Activated T-helper 17 cell treated with anti-CD3 and anti-CD28 coated beads, Interleukin-2, amount 50 U/mL, for 72 hours (primary cell): ENCODE measurements around the gene PEMT. TPM values are rescaled to one million over a fixed set of nuclear protein-coding genes. Genes with fewer than 3 reads are reported as not detected.

ENCODE experiments used
- ATAC-seq: fragments of 150-1000 bp; cut with Tn5 transposase; replicated peaks from 2 replicates; pipeline ENCODE4 v1.10.0; 2021; ENCODE audit warnings: mild to moderate bottlenecking, moderate library complexity
- H3K27ac Mint-ChIP-seq: one replicate; pipeline ENCODE4 v1.8.0; 2022; ENCODE audit warnings: mixed read lengths
- H3K27me3 Mint-ChIP-seq: one replicate; pipeline ENCODE4 v1.8.0; 2022; ENCODE audit warnings: mixed read lengths
- H3K36me3 Mint-ChIP-seq: one replicate; pipeline ENCODE4 v1.8.0; 2022; ENCODE audit warnings: low read depth, mild to moderate bottlenecking, mixed read lengths
- H3K4me1 Mint-ChIP-seq: one replicate; pipeline ENCODE4 v1.8.0; 2022; ENCODE audit warnings: mixed read lengths
- H3K4me3 Mint-ChIP-seq: one replicate; pipeline ENCODE4 v1.8.0; 2022; ENCODE audit warnings: mild to moderate bottlenecking, mixed read lengths
- H3K9me3 Mint-ChIP-seq: one replicate; pipeline ENCODE4 v1.8.0; 2022; ENCODE audit warnings: mixed read lengths
- total RNA-seq, 2 donors: library from RNA; stranded (reverse); gene quantifications; one replicate each; pipeline ENCODE4 v1.2.3, GENCODE V29; 2022

The PEMT gene
- total RNA-seq, 2 donors from 2014 or later: 18.1 to 33.5 TPM

DNA sequence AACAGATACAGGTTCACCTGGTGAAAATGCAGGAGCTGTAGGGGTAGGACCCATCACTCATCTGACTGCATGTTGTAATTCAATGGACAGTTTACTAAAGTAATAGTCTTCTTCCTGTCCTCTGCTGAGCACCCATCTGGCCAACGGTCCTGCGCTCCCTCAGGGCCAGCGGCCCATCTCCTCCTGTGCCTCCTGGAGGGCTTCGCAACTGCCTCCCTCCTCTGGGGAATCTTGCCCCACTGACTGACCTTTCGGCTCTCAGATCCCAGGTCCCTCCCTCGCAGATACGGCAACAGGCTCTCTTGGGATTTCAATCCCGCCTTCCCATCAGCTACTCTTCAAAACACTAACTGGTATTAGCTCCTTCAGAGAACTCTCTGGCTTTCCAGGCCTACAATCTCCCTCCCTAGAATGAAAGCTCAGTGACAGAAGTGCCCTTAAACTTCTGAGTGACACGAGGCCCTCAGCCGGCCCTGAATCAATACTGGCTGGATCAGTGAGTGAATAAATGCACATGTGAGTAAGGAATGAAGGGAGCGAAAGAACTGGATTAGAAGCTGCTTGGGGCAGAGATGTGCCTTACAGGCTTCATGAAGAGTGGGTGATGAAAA lies 1.3 kb downstream of the PEMT start:
- Mint-ChIP-seq H3K9me3 (no peaks in the 10 kb centered on the region), H3K27me3 (no peaks in the 10 kb centered on the region), H3K36me3 (no peaks in the 10 kb centered on the region), H3K4me1 (peaks cover 17% of the 10 kb centered on the region), H3K4me3 (peak overlapping the region; percentile 87), H3K27ac (peak overlapping the region; percentile 85)
- no peak for ATAC-seq

DNA sequence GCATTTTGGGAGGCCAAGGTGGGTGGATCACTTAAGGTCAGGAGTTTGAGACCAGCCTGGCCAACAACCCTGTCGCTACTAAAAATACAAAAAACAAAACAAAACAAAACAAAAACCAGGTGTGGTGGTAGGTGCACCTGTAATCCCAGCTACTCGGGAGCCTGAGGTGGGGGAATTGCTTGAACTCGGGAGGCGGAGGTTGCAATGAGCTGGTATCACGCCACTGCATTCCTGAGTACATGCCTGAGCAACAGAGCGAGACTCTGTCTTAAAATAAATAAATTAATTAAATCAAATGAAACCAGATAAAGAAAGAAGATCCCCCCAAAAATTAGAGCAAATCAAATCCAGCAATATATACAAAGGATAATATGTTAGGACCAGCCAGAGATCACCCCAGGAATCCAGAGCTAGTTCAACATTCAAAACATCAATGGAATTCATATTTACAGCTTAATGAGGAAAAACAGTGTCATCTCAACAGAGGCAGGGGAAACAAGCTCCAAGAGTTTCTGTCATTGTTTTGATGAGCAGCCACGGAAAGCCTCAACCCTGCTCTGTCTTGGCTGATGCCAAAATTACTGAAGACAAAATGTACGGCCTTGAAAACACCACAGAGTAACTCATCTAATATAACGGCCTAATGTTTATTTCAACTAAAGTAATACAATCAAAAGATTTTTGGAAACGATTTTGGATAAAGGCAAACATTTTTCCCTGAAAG lies 3.7 kb downstream of the PEMT start:
- Mint-ChIP-seq H3K4me1 (peaks cover 17% of the 10 kb centered on the region), H3K27ac (no peak overlapping the region), H3K4me3 (no peak overlapping the region), H3K36me3 (no peaks in the 10 kb centered on the region), H3K9me3 (no peaks in the 10 kb centered on the region), H3K27me3 (no peaks in the 10 kb centered on the region)
- ATAC-seq: no peak

GRCh38 chr17:17582372-17582771 lies 9.1 kb downstream of the PEMT start:
- no peaks in the 10 kb centered on the region for H3K4me1 Mint-ChIP-seq
- H3K27ac Mint-ChIP-seq: no peak overlapping the region
- H3K4me3 Mint-ChIP-seq: no peak overlapping the region
- no peaks in the 10 kb centered on the region for H3K27me3 Mint-ChIP-seq
- H3K9me3 Mint-ChIP-seq: no peaks in the 10 kb centered on the region
- no peaks in the 10 kb centered on the region for H3K36me3 Mint-ChIP-seq
- no peak for ATAC-seq

DNA sequence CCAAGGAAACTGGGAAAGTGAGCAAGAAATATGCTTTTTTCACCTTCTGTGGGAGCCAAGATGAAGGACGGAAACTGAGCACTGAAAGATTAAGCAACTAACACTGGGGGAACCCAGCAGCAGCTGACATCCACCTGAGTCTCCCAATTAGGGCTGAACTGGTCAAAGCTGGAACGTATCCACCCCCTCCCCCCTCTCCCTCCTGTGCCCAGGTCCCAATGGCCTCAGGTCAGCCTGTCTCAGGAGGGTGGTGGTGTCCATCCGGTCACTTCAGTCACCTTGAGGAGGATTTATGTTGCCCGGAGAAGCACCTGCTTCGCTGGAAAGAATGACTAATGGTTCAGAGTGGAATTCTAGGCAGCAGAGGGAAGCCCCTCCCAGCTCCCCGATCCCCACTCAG lies 10.0 kb downstream of the PEMT start:
- no peaks in the 10 kb centered on the region for H3K4me1 Mint-ChIP-seq
- no peak overlapping the region for H3K4me3 Mint-ChIP-seq
- ATAC-seq: no peak
- no peaks in the 10 kb centered on the region for H3K36me3 Mint-ChIP-seq
- no peaks in the 10 kb centered on the region for H3K9me3 Mint-ChIP-seq
- H3K27me3 Mint-ChIP-seq: no peaks in the 10 kb centered on the region
- no peak overlapping the region for H3K27ac Mint-ChIP-seq

- no peaks in the 10 kb centered on the region for H3K27me3 Mint-ChIP-seq
- H3K4me1 Mint-ChIP-seq: no peaks in the 10 kb centered on the region
- H3K4me3 Mint-ChIP-seq: no peak overlapping the region
- H3K9me3 Mint-ChIP-seq: no peaks in the 10 kb centered on the region
- ATAC-seq: no peak
- no peaks in the 10 kb centered on the region for H3K36me3 Mint-ChIP-seq
- no peak overlapping the region for H3K27ac Mint-ChIP-seq
Observed at GRCh38 chr17:17580662-17581470, 10.6 kb downstream of the PEMT start.

GRCh38 chr17:17579691-17580090 lies 11.8 kb downstream of the PEMT start:
- Mint-ChIP-seq H3K9me3 (no peaks in the 10 kb centered on the region), H3K27ac (no peak overlapping the region), H3K27me3 (no peaks in the 10 kb centered on the region), H3K4me3 (no peak overlapping the region), H3K4me1 (no peaks in the 10 kb centered on the region), H3K36me3 (no peaks in the 10 kb centered on the region)
- ATAC-seq: no peak

DNA sequence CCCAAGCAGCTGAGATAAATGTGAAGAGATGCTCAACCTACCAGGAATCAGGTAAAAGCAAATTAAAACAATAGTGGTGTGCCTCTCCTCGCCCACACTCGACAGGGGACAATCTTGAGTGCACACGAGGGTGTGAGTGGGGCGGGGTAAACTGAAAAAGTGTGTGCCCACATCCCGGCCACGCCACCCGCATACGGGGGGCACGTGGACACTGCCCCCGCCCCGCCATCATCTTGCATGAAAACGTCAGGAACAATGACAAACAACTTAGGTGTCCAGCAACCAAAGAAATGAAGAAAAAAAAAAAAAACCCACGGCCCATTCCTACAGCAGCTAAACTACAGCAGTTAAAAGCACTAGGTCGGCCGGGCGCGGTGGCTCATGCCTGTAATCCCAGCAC lies 14.1 kb downstream of the PEMT start:
- no peak for ATAC-seq
- Mint-ChIP-seq H3K4me1 (no peaks in the 10 kb centered on the region), H3K36me3 (peaks cover 4% of the 10 kb centered on the region), H3K27ac (no peak overlapping the region), H3K27me3 (no peaks in the 10 kb centered on the region), H3K4me3 (no peak overlapping the region), H3K9me3 (no peaks in the 10 kb centered on the region)

GRCh38 chr17:17576772-17577234 lies 14.7 kb downstream of the PEMT start:
- H3K27ac Mint-ChIP-seq: no peak overlapping the region
- no peaks in the 10 kb centered on the region for H3K9me3 Mint-ChIP-seq
- H3K27me3 Mint-ChIP-seq: no peaks in the 10 kb centered on the region
- H3K36me3 Mint-ChIP-seq: peaks cover 8% of the 10 kb centered on the region
- H3K4me1 Mint-ChIP-seq: no peaks in the 10 kb centered on the region
- no peak overlapping the region for H3K4me3 Mint-ChIP-seq
- ATAC-seq: no peak

- Mint-ChIP-seq H3K4me3 (no peak overlapping the region), H3K36me3 (peaks cover 8% of the 10 kb centered on the region), H3K9me3 (no peaks in the 10 kb centered on the region), H3K27me3 (no peaks in the 10 kb centered on the region), H3K27ac (no peak overlapping the region), H3K4me1 (no peaks in the 10 kb centered on the region)
- ATAC-seq: no peak
Observed at GRCh38 chr17:17575360-17576251, 15.9 kb downstream of the PEMT start.

DNA sequence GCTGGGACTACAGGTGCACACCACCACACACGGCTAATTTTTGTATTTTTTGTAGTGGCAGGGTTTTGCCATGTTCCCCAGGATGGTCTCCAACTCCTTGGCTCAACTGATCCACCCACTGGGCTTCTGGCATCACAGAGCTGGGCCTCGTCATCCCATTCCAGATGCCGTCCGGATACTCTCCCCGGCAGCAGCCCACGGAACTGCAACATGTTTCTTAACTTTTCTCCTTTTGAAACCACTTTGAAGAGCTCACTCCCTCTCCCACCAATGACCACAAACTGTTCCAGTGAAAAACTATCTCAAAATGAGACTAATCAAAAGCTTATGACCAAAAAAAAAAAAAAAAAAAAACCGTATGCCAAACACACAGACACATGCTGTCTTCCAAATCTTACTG lies 17.6 kb downstream of the PEMT start:
- Mint-ChIP-seq H3K4me3 (no peak overlapping the region), H3K36me3 (peaks cover 8% of the 10 kb centered on the region), H3K9me3 (no peaks in the 10 kb centered on the region), H3K27me3 (no peaks in the 10 kb centered on the region), H3K27ac (no peak overlapping the region), H3K4me1 (no peaks in the 10 kb centered on the region)
- no peak for ATAC-seq

- Mint-ChIP-seq H3K36me3 (peaks cover 8% of the 10 kb centered on the region), H3K4me3 (no peak overlapping the region), H3K27me3 (no peaks in the 10 kb centered on the region), H3K27ac (peak overlapping the region; percentile 68), H3K9me3 (no peaks in the 10 kb centered on the region), H3K4me1 (no peaks in the 10 kb centered on the region)
- ATAC-seq: no peak
Observed at GRCh38 chr17:17572010-17572785, 19.3 kb downstream of the PEMT start.

DNA sequence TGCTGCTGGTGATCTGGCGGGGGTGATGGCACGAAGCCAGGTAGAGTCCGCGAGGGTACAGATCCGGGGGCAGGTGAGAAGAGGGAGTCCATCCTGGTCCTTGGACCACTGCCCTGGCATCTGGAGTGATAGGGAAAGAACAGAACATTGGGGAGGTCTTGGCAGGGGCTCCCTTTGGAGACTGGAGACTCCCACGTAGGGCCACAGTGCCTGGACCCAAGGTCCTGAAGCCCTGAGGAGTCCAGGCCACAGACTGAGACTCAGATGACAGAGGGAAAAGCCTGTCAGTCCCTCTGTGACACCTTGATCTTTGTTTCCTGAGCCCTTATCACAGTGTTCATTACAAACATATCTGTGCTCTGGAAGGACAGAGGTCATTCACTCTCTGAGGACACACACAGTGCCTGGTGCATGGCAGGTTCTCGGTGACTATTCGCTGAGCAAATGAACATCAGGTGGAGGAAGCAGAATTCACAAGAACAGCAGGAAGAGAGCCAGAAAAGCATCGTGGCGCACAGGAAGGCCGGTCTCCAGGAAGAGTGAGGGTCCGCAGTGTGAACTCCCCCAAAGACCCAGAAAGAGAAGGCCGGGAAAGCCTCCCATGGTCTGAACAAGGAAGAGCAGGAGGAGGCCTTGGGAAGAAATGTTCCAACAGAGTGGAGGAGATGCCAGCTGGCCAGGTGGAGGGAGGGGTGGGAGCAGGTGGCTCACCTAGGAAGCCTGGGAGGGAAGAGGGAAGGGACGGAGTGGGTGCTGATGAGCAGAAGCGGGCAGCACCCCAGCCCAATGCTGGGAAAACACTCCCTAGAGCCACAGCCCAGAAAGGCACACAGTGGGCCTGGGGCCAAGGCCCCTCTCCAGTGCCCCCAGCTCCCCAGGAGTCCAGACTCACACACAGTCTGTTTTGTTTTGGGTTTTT lies 20.5 kb downstream of the PEMT start:
- no peak for ATAC-seq
- Mint-ChIP-seq H3K36me3 (peaks cover 8% of the 10 kb centered on the region), H3K4me3 (no peak overlapping the region), H3K27me3 (no peaks in the 10 kb centered on the region), H3K4me1 (no peaks in the 10 kb centered on the region), H3K27ac (peak overlapping the region; percentile 47), H3K9me3 (no peaks in the 10 kb centered on the region)
